IMR-90 (cell line): ENCODE measurements around the gene CPNE4. TPM values are rescaled to one million over a fixed set of nuclear protein-coding genes. Genes with fewer than 3 reads are reported as not detected.

Experiments
- ATAC-seq: fragments of 200-7000 bp; cut with Tn5 transposase; 2 replicates; pipeline ENCODE4 v1.9.1; 2020; ENCODE audit warnings: low read depth, mild to moderate bottlenecking, moderate library complexity
- BruUV-seq: library from RNA; stranded (reverse); fragments of 400-500 nt; replicated peaks from 2 replicates; lab custom pipeline; 2021; lab: Mats Ljungman, UMichigan
- CTCF ChIA-PET: fragments of 300-600 bp; formaldehyde crosslinking; extraction: SDS; loops from one replicate; lab custom pipeline; 2021; ENCODE audit warnings: antibody characterized with exemption; lab: Yijun Ruan, JAX
- POLR2A ChIA-PET: fragments of 300-600 bp; sonication (Branson Sonifier 250); formaldehyde crosslinking; loops from one replicate; lab custom pipeline; 2022; ENCODE audit warnings: antibody characterized with exemption; ENCODE audit not compliant: unreplicated experiment; lab: Charles Lee
- DNase-seq: peaks from one replicate; pipeline ENCODE4 v3.0.0; 2013
- H2AFZ ChIP-seq: replicated peaks from 2 replicates; pipeline ENCODE3; 2013; ENCODE audit warnings: low read length, mild to moderate bottlenecking; ENCODE audit not compliant: poor library complexity
- H2AK5ac ChIP-seq: 2 replicates; pipeline ENCODE4 v1.6.1; 2013; ENCODE audit warnings: low read depth, low read length, inconsistent platforms
- H2AK9ac ChIP-seq: replicated peaks from 2 replicates; pipeline ENCODE3; 2013; ENCODE audit warnings: mild to moderate bottlenecking, low read depth, low read length, moderate library complexity; ENCODE audit not compliant: poor library complexity
- H2BK120ac ChIP-seq: 2 replicates; pipeline ENCODE4 v1.6.1; 2013; ENCODE audit warnings: low read depth, low read length, inconsistent platforms
- H2BK15ac ChIP-seq: 3 replicates; pipeline ENCODE4 v1.6.1; 2013; ENCODE audit warnings: low read depth, low read length, inconsistent platforms
- H2BK20ac ChIP-seq: 2 replicates; pipeline ENCODE4 v1.6.1; 2013; ENCODE audit warnings: low read depth, mild to moderate bottlenecking, inconsistent platforms, low read length, moderate library complexity
- H2BK5ac ChIP-seq: 2 replicates; pipeline ENCODE4 v1.6.1; 2013; ENCODE audit warnings: mild to moderate bottlenecking, low read depth, low read length, inconsistent platforms; ENCODE audit not compliant: poor library complexity, severe bottlenecking
- H3K14ac ChIP-seq: replicated peaks from 2 replicates; pipeline ENCODE4 v1.6.1; 2013; ENCODE audit warnings: low read depth, low read length, inconsistent platforms
- H3K18ac ChIP-seq: 2 replicates; pipeline ENCODE4 v1.6.1; 2013; ENCODE audit warnings: low read depth, low read length, control low read depth
- H3K23ac ChIP-seq: 2 replicates; pipeline ENCODE4 v1.6.1; 2013; ENCODE audit warnings: low read depth, low read length, inconsistent platforms
- H3K27ac ChIP-seq: 2 replicates; pipeline ENCODE4 v1.5.1; 2013; ENCODE audit warnings: mild to moderate bottlenecking, control low read depth, low read length; ENCODE audit not compliant: insufficient read depth
- H3K27me3 ChIP-seq: 2 replicates; pipeline ENCODE4 v1.6.1; 2013; ENCODE audit warnings: low read length; ENCODE audit not compliant: control insufficient read depth, insufficient read depth
- H3K36me3 ChIP-seq: 2 replicates; pipeline ENCODE4 v1.6.1; 2013; ENCODE audit warnings: low read length, mixed read lengths; ENCODE audit not compliant: control insufficient read depth, insufficient read depth
- H3K4ac ChIP-seq: 2 replicates; pipeline ENCODE4 v1.6.1; 2013; ENCODE audit warnings: low read depth, low read length, inconsistent platforms
- H3K4me1 ChIP-seq: 2 replicates; pipeline ENCODE4 v1.6.1; 2013; ENCODE audit warnings: low read length, mixed read lengths; ENCODE audit not compliant: control insufficient read depth, insufficient read depth
- H3K4me2 ChIP-seq: 2 replicates; pipeline ENCODE4 v1.6.1; 2013; ENCODE audit warnings: low read depth, mild to moderate bottlenecking, control low read depth, low read length, moderate library complexity
- H3K4me3 ChIP-seq: 2 replicates; pipeline ENCODE4 v1.5.1; 2013; ENCODE audit warnings: low read depth, mild to moderate bottlenecking, control low read depth, low read length, moderate library complexity; ENCODE audit not compliant: insufficient read depth
- H3K56ac ChIP-seq: 2 replicates; pipeline ENCODE4 v1.6.1; 2013; ENCODE audit warnings: low read length, inconsistent platforms; ENCODE audit not compliant: insufficient read depth; ENCODE audit errors: extremely low read depth
- H3K79me1 ChIP-seq, 2 experiments: 2 replicates each; pipeline ENCODE4 v1.6.1; 2013; ENCODE audit warnings: low read length in 2 of 2, inconsistent platforms in 1 of 2, low read depth in 1 of 2
- H3K9ac ChIP-seq: 2 replicates; pipeline ENCODE4 v1.6.1; 2013; ENCODE audit warnings: low read depth, low read length, control low read depth
- H3K9me1 ChIP-seq: 2 replicates; pipeline ENCODE4 v1.6.1; 2013; ENCODE audit warnings: low read length, inconsistent platforms; ENCODE audit not compliant: insufficient read depth
- H3K9me3 ChIP-seq: 2 replicates; pipeline ENCODE4 v1.6.1; 2013; ENCODE audit warnings: low read length; ENCODE audit not compliant: control insufficient read depth, insufficient read depth
- H4K20me1 ChIP-seq: 2 replicates; pipeline ENCODE4 v1.6.1; 2013; ENCODE audit warnings: low read length, inconsistent platforms; ENCODE audit not compliant: insufficient read depth
- H4K5ac ChIP-seq: 2 replicates; pipeline ENCODE4 v1.6.1; 2013; ENCODE audit warnings: mild to moderate bottlenecking, low read depth, low read length, control low read depth
- H4K8ac ChIP-seq, 2 experiments: 2 replicates each; pipeline ENCODE4 v1.6.1; 2013; ENCODE audit warnings: low read depth in 2 of 2, low read length in 2 of 2, control low read depth in 1 of 2, inconsistent platforms in 1 of 2
- H4K91ac ChIP-seq: 2 replicates; pipeline ENCODE4 v1.6.1; 2013; ENCODE audit warnings: low read depth, low read length, inconsistent platforms; ENCODE audit not compliant: insufficient read depth
- BHLHE40 ChIP-seq: fragments of 150-350 bp; IDR thresholded peaks from 2 replicates; pipeline ENCODE4 v1.6.1; 2016; ENCODE audit warnings: mild to moderate bottlenecking, low read depth, low read length
- CEBPB ChIP-seq: IDR thresholded peaks from 2 replicates; pipeline ENCODE4 v1.6.1; 2012; ENCODE audit warnings: low read depth, low read length, improper control_type of control experiment
- CHD1 ChIP-seq: IDR thresholded peaks from 2 replicates; pipeline ENCODE4 v1.6.1; 2012; ENCODE audit warnings: low read depth, low read length, improper control_type of control experiment
- FOS ChIP-seq: fragments of 150-350 bp; IDR thresholded peaks from 2 replicates; pipeline ENCODE4 v1.6.1; 2016; ENCODE audit warnings: low read depth, low read length
- MAFK ChIP-seq: IDR thresholded peaks from 2 replicates; pipeline ENCODE4 v1.6.1; 2012; ENCODE audit warnings: low read depth, low read length, improper control_type of control experiment
- MAZ ChIP-seq: IDR thresholded peaks from 2 replicates; pipeline ENCODE4 v1.6.1; 2012; ENCODE audit warnings: low read depth, mild to moderate bottlenecking, low read length, improper control_type of control experiment, moderate library complexity, borderline replicate concordance
- MXI1 ChIP-seq: IDR thresholded peaks from 2 replicates; pipeline ENCODE4 v1.6.1; 2012; ENCODE audit warnings: low read depth, mild to moderate bottlenecking, low read length, moderate library complexity, borderline replicate concordance
- NFE2L2 ChIP-seq: fragments of 150-350 bp; IDR thresholded peaks from 2 replicates; pipeline ENCODE4 v1.6.1; 2016; ENCODE audit warnings: low read depth, mild to moderate bottlenecking, low read length
- POLR2A ChIP-seq: IDR thresholded peaks from 2 replicates; pipeline ENCODE4 v1.6.1; 2012; ENCODE audit warnings: mild to moderate bottlenecking, low read depth, low read length
- RAD21 ChIP-seq: IDR thresholded peaks from 2 replicates; pipeline ENCODE4 v1.6.1; 2012; ENCODE audit warnings: low read length, improper control_type of control experiment
- RCOR1 ChIP-seq: IDR thresholded peaks from 2 replicates; pipeline ENCODE4 v1.6.1; 2012; ENCODE audit warnings: mild to moderate bottlenecking, low read length, improper control_type of control experiment; ENCODE audit not compliant: insufficient replicate concordance
- RFX5 ChIP-seq: IDR thresholded peaks from 2 replicates; pipeline ENCODE4 v1.8.0; 2012; ENCODE audit warnings: low read depth, mild to moderate bottlenecking, low read length, moderate library complexity
- SMC3 ChIP-seq: fragments of 150-350 bp; IDR thresholded peaks from 2 replicates; pipeline ENCODE4 v1.6.1; 2016; ENCODE audit warnings: low read depth, mild to moderate bottlenecking, antibody characterized with exemption, low read length, moderate library complexity
- dilution Hi-C: fragments of 300-500 bp; cut with HindIII; formaldehyde crosslinking; loops from one replicate; pipeline ENCODE4 v1.14.3; 2018; ENCODE audit warnings: low sequenced_read_pairs; ENCODE audit not compliant: unreplicated experiment
- in situ Hi-C: fragments of 300-500 bp; cut with MboI; formaldehyde crosslinking; loops from 3 replicates; pipeline ENCODE4 v1.14.3; 2019; ENCODE audit warnings: low sequenced_read_pairs, inconsistent platforms, mixed read lengths
- intact Hi-C: fragments of 100-400 bp; cut with micrococcal nuclease; formaldehyde crosslinking; loops from 2 replicates; pipeline ENCODE4 v1.10.0; 2022
- polyA plus RNA-seq, 3 experiments: library from polyadenylated mRNA; depleted of rRNA; stranded (reverse); fragments of >200 nt; gene quantifications; 2 replicates each; pipeline ENCODE4 v1.2.3, GENCODE V29; 2012; ENCODE audit warnings: low replicate concordance in 1 of 3
- total RNA-seq: library from RNA; depleted of rRNA; stranded (reverse); fragments of >200 nt; gene quantifications from 2 replicates; pipeline ENCODE4 v1.2.3, GENCODE V29; 2012
- TF ChIP-seq, protein P1 (sequence below): fragments of 150-350 bp; IDR thresholded peaks from 2 replicates; pipeline ENCODE4 v1.6.1; 2016; ENCODE audit warnings: low read depth, mild to moderate bottlenecking, low read length, moderate library complexity, borderline replicate concordance
- TF ChIP-seq, protein P2 (sequence below): conservative IDR thresholded peaks from 2 replicates; pipeline ENCODE4 v1.5.1; 2012; ENCODE audit warnings: mild to moderate bottlenecking, low read depth, low read length, improper control_type of control experiment
- TF ChIP-seq, protein P3 (sequence below): fragments of 150-350 bp; IDR thresholded peaks from 2 replicates; pipeline ENCODE4 v1.6.1; 2017; ENCODE audit warnings: mild to moderate bottlenecking, antibody characterized with exemption, low read length, low read depth

The CPNE4 gene
- total and polyA plus RNA-seq, 2 of the 4 experiments (the other 2 are of a cell fraction), result not detected

DNA sequence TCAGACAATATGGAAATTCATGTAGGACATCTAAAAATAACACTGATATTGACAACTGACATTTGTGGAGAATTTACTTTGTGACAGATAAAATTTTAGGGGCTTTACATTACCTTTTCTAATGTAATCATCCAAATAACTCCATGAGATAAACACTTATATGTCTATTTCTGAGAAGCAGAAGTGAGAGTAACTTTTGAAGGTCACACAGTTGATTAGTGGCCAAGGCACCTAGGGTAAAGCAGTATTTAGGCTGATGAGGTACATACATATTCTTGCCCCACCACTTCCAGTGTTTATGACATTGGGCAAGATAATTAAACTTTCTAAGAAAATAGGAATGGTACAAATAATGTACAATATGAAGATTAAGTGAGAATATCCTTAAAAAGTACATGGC, 248.4 kb downstream of the CPNE4 start:
- Histone ChIP-seq H3K23ac (no peak overlapping the region), H4K20me1 (no peaks in the 10 kb centered on the region), H2BK15ac (no peak overlapping the region), H2AK9ac (no peak overlapping the region), H2BK5ac (no peak overlapping the region), H4K91ac (no peak overlapping the region), H3K18ac (no peak overlapping the region), H3K4me1 (no peaks in the 10 kb centered on the region), H2BK20ac (no peak overlapping the region), H2AFZ (no peak overlapping the region), H3K9ac (no peak overlapping the region), H3K56ac (no peak overlapping the region), H4K8ac (no peak overlapping the region), H3K27me3 (no peaks in the 10 kb centered on the region), H3K14ac (no peak overlapping the region), H2AK5ac (no peak overlapping the region), H3K27ac (no peak overlapping the region), H3K9me3 (no peaks in the 10 kb centered on the region), H2BK120ac (no peak overlapping the region), H4K5ac (no peak overlapping the region), H3K9me1 (no peaks in the 10 kb centered on the region), H3K79me1 (no peaks in the 10 kb centered on the region; a peak in 1 of 4 replicates), H3K4me2 (no peak overlapping the region), H3K4me3 (no peak overlapping the region), H3K36me3 (no peaks in the 10 kb centered on the region), H3K4ac (no peak overlapping the region)
- BruUV-seq, result no TSS peak
- DNase-seq (no peak), ATAC-seq (no peak)
- POLR2A ChIA-PET, result no interaction called here
- dilution Hi-C loops, result loop anchor here (25.0 kb wide), 1 partner anchor 226 kb away; no protein-coding TSS in a partner anchor
- CTCF ChIA-PET, result no interaction called here
- in situ Hi-C loops, result loop anchor here (25.0 kb wide), 1 partner anchor 401 kb away; no protein-coding TSS in a partner anchor
- intact Hi-C loops, result no loop called here
- no peak for TF ChIP-seq SMC3
- TF ChIP-seq CHD1, result no peak
- TF ChIP-seq BHLHE40, result no peak
- no peak for TF ChIP-seq POLR2A
- TF ChIP-seq MAZ, result no peak
- TF ChIP-seq RAD21, result no peak
- TF ChIP-seq, protein P1, sequence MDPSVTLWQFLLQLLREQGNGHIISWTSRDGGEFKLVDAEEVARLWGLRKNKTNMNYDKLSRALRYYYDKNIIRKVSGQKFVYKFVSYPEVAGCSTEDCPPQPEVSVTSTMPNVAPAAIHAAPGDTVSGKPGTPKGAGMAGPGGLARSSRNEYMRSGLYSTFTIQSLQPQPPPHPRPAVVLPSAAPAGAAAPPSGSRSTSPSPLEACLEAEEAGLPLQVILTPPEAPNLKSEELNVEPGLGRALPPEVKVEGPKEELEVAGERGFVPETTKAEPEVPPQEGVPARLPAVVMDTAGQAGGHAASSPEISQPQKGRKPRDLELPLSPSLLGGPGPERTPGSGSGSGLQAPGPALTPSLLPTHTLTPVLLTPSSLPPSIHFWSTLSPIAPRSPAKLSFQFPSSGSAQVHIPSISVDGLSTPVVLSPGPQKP, result no peak
- TF ChIP-seq NFE2L2, result no peak
- TF ChIP-seq, protein P2, sequence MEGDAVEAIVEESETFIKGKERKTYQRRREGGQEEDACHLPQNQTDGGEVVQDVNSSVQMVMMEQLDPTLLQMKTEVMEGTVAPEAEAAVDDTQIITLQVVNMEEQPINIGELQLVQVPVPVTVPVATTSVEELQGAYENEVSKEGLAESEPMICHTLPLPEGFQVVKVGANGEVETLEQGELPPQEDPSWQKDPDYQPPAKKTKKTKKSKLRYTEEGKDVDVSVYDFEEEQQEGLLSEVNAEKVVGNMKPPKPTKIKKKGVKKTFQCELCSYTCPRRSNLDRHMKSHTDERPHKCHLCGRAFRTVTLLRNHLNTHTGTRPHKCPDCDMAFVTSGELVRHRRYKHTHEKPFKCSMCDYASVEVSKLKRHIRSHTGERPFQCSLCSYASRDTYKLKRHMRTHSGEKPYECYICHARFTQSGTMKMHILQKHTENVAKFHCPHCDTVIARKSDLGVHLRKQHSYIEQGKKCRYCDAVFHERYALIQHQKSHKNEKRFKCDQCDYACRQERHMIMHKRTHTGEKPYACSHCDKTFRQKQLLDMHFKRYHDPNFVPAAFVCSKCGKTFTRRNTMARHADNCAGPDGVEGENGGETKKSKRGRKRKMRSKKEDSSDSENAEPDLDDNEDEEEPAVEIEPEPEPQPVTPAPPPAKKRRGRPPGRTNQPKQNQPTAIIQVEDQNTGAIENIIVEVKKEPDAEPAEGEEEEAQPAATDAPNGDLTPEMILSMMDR, result no peak
- TF ChIP-seq CEBPB, result no peak
- TF ChIP-seq FOS, result no peak
- TF ChIP-seq MXI1, result no peak
- no peak for TF ChIP-seq RFX5
- TF ChIP-seq MAFK, result no peak
- no peak for TF ChIP-seq RCOR1
- TF ChIP-seq, protein P3, sequence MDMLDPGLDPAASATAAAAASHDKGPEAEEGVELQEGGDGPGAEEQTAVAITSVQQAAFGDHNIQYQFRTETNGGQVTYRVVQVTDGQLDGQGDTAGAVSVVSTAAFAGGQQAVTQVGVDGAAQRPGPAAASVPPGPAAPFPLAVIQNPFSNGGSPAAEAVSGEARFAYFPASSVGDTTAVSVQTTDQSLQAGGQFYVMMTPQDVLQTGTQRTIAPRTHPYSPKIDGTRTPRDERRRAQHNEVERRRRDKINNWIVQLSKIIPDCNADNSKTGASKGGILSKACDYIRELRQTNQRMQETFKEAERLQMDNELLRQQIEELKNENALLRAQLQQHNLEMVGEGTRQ, result no peak
